PC-3 (cell line): ENCODE data around the gene GLB1L3. TPM values are rescaled to one million over a fixed set of nuclear protein-coding genes. Genes with fewer than 3 reads are reported as not detected.

ENCODE experiments used
- ATAC-seq: fragments of 200-7000 bp; cut with Tn5 transposase; 2 replicates; pipeline ENCODE4 v1.9.1; 2020; ENCODE audit warnings: mild to moderate bottlenecking, moderate library complexity
- BruUV-seq: library from RNA; stranded (reverse); fragments of 400-500 nt; replicated peaks from 2 replicates; lab custom pipeline; 2021; lab: Mats Ljungman, UMichigan
- CTCF ChIA-PET: fragments of 300-600 bp; sonication (Branson Sonifier 250); formaldehyde crosslinking; loops from one replicate; lab custom pipeline; 2022; ENCODE audit warnings: antibody characterized with exemption; lab: Charles Lee
- POLR2A ChIA-PET: fragments of 300-600 bp; sonication (Branson Sonifier 250); formaldehyde crosslinking; loops from one replicate; lab custom pipeline; 2022; ENCODE audit warnings: antibody characterized with exemption; ENCODE audit not compliant: unreplicated experiment; lab: Charles Lee
- DNase-seq: peaks from one replicate; pipeline ENCODE4 v3.0.0-alpha.2; 2015
- H2AFZ ChIP-seq: fragments of 300-600 bp; sonication (generic); 2 replicates; pipeline ENCODE4 v1.6.0; 2016; ENCODE audit warnings: antibody characterized with exemption, low read length
- H3F3A ChIP-seq: fragments of 300-600 bp; sonication (generic); one replicate; pipeline ENCODE4 v1.6.0; 2017; ENCODE audit warnings: antibody characterized with exemption, low read length, control low read depth, mild to moderate bottlenecking; ENCODE audit not compliant: unreplicated experiment
- H3K27ac ChIP-seq: fragments of 300-600 bp; sonication (generic); 2 replicates; pipeline ENCODE4 v1.5.1; 2016; ENCODE audit warnings: mild to moderate bottlenecking, low read length
- H3K27me3 ChIP-seq: fragments of 300-600 bp; sonication (generic); 2 replicates; pipeline ENCODE4 v1.6.1; 2016; ENCODE audit warnings: low read length, mixed read lengths
- H3K36me3 ChIP-seq: fragments of 300-600 bp; sonication (generic); 2 replicates; pipeline ENCODE4 v1.6.1; 2016; ENCODE audit warnings: low read depth, mixed run types, low read length, mixed read lengths
- H3K4me1 ChIP-seq: fragments of 300-600 bp; sonication (generic); 2 replicates; pipeline ENCODE4 v1.5.1; 2016; ENCODE audit warnings: low read length; ENCODE audit not compliant: insufficient read depth
- H3K4me2 ChIP-seq: fragments of 300-600 bp; sonication (generic); 2 replicates; pipeline ENCODE4 v1.6.0; 2016; ENCODE audit warnings: low read length
- H3K4me3 ChIP-seq: fragments of 300-600 bp; sonication (generic); 2 replicates; pipeline ENCODE4 v1.5.1; 2016; ENCODE audit warnings: mild to moderate bottlenecking, low read length, mixed read lengths
- H3K79me2 ChIP-seq: fragments of 300-600 bp; sonication (generic); 2 replicates; pipeline ENCODE4 v1.6.1; 2017; ENCODE audit warnings: low read length, mixed read lengths
- H3K9ac ChIP-seq: fragments of 300-600 bp; sonication (generic); 2 replicates; pipeline ENCODE4 v1.6.0; 2016; ENCODE audit warnings: mild to moderate bottlenecking, low read length
- H3K9me2 ChIP-seq: fragments of 300-600 bp; sonication (generic); replicated peaks from 2 replicates; pipeline ENCODE4 v1.6.1; 2016; ENCODE audit warnings: mixed run types, low read length, mixed read lengths
- H3K9me3 ChIP-seq: fragments of 300-600 bp; sonication (generic); 2 replicates; pipeline ENCODE4 v1.6.1; 2016; ENCODE audit warnings: low read length, mixed read lengths
- H4K20me1 ChIP-seq: fragments of 300-600 bp; sonication (generic); 2 replicates; pipeline ENCODE4 v1.6.1; 2016; ENCODE audit warnings: low read length, mixed read lengths
- CTCF ChIP-seq: fragments of 300-600 bp; sonication (generic); conservative IDR thresholded peaks from 2 replicates; pipeline ENCODE4 v1.5.1; 2017; ENCODE audit warnings: antibody characterized with exemption, low read depth, mild to moderate bottlenecking, low read length
- EZH2 ChIP-seq: fragments of 300-600 bp; sonication (generic); IDR thresholded peaks from one replicate; pipeline ENCODE4 v1.6.1; 2017; ENCODE audit warnings: antibody characterized with exemption, mild to moderate bottlenecking, low read length; ENCODE audit not compliant: unreplicated experiment
- EZH2phosphoT487 ChIP-seq: fragments of 300-600 bp; sonication (generic); IDR thresholded peaks from 2 replicates; pipeline ENCODE4 v1.6.1; 2018; ENCODE audit warnings: mild to moderate bottlenecking, antibody characterized with exemption, low read length, borderline replicate concordance
- intact Hi-C: fragments of 100-400 bp; cut with micrococcal nuclease; formaldehyde crosslinking; loops from 2 replicates; pipeline ENCODE4 v1.9.0; 2023
- total RNA-seq: library from RNA; depleted of rRNA; stranded (reverse); fragments of >200 nt; gene quantifications from 2 replicates; pipeline ENCODE4 v1.2.3, GENCODE V29; 2014

GLB1L3 gene
- total RNA-seq, 1 experiment from 2014 or later = not detected

DNA sequence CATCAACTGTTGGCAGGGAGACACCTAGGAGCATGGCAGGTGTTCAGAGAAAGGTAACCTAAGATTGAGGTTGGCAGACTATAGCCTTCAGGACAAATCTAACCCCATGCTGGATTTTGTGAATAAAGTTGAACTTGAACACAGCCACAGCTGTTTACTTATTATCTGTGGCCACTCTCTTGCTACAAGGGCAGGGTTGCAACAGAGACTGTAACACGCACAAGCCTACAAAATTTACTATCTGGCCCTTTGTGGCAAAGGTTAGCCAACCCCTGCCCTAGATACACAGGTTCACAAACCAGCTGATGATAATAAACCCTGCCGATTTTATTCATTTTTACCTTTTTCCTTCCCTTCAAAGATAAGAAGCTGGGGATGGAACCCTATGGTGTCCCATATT lies 25.5 kb upstream of the GLB1L3 start:
- H2AFZ ChIP-seq = no peak overlapping the region
- H3K27me3 ChIP-seq = no peaks in the 10 kb centered on the region
- H3K9me2 ChIP-seq = no peaks in the 10 kb centered on the region
- no peaks in the 10 kb centered on the region for H4K20me1 ChIP-seq
- ChIA-PET CTCF (no interaction called here), POLR2A (no interaction called here)
- H3K79me2 ChIP-seq = peaks cover 24% of the 10 kb centered on the region
- no peak overlapping the region for H3K4me2 ChIP-seq
- peaks cover 17% of the 10 kb centered on the region; the same call in 1 of the 2 replicates for H3K4me1 ChIP-seq
- ATAC-seq (no peak), DNase-seq (no peak)
- no peak overlapping the region for H3K9ac ChIP-seq
- no peaks in the 10 kb centered on the region for H3K9me3 ChIP-seq
- TF ChIP-seq EZH2 (no peak), CTCF (no peak), EZH2phosphoT487 (no peak)
- H3K36me3 ChIP-seq = peaks cover 18% of the 10 kb centered on the region; the same call in 1 of the 2 replicates
- BruUV-seq = no TSS peak
- intact Hi-C loops = no loop called here
- no peak overlapping the region for H3K27ac ChIP-seq
- H3K4me3 ChIP-seq = no peak overlapping the region
- H3F3A ChIP-seq = no peaks in the 10 kb centered on the region

DNA sequence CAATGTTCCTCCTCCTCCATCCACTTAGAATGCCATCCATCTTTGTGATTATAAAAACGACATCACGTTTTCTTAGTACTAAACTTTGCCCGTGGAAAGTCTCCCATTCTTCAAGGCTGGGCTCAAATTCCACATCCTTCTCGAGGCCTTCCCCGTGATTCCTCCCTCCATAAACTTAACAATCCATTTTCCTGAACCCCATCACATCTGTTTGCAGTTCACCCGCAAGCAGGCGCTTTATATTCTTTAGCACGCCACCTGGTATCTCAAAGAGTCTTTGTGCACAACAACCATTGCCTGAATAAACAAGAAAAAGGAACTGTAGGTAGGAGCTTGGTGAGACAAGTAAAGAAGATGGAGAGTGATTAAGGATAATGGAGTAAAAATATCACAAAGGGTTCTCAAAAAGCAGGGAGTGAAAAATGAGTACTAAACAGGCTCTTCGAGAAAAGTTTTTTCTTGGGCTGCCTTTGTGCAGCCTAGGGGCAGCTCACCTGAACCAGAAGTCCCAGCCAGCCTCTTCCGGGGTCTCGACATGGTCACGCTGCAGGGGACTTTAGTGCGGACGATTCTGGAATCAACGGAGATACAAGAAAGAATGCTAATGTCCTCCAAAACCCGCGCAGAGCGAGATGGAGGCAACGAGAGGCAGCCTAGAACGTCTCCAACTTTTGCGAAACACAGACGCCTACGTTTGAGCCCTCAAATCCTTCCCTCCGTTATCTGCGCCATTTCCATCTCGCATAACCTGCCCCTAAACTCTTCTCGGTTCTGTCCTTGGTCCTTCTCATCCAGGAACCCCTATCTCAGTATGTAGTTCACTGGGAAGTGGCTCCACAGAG lies 23.6 kb upstream of the GLB1L3 start:
- ATAC-seq (peak; percentile 39), DNase-seq (peak; percentile 38)
- no peaks in the 10 kb centered on the region for H3K27me3 ChIP-seq
- intact Hi-C loops = loop anchor here (1.0 kb wide), 2 partner anchors 14 to 28 kb away; partner anchors contain the start of gene VPS26B
- peaks cover 15% of the 10 kb centered on the region; the same call in 1 of the 2 replicates for H3K36me3 ChIP-seq
- BruUV-seq = TSS peak; percentile 69
- no peaks in the 10 kb centered on the region for H4K20me1 ChIP-seq
- ChIA-PET POLR2A (no interaction called here), CTCF (no interaction called here)
- H3K4me2 ChIP-seq = peak overlapping the region; percentile 77
- peaks cover 24% of the 10 kb centered on the region for H3K79me2 ChIP-seq
- peak overlapping the region; percentile 56 for H3K9ac ChIP-seq
- H3F3A ChIP-seq = no peaks in the 10 kb centered on the region
- H3K27ac ChIP-seq = no peak overlapping the region
- H3K4me1 ChIP-seq = peaks cover 17% of the 10 kb centered on the region; the same call in 1 of the 2 replicates
- H3K4me3 ChIP-seq = peak overlapping the region; percentile 82
- no peaks in the 10 kb centered on the region for H3K9me3 ChIP-seq
- TF ChIP-seq EZH2 = no peak
- TF ChIP-seq EZH2phosphoT487 = no peak
- TF ChIP-seq CTCF = no peak; the same call in 1 of the 2 replicates
- peak overlapping the region; percentile 96 for H2AFZ ChIP-seq
- no peaks in the 10 kb centered on the region for H3K9me2 ChIP-seq
